SK-N-SH (cell line): ENCODE data around the gene LILRB5.

Experiments
- EP300 ChIP-seq, 2 experiments: IDR thresholded peaks; 2 replicates each; pipeline versions ENCODE4 v1.4.0 to v1.6.1; 2012; ENCODE audit warnings: borderline replicate concordance in 1 of 2, low read depth in 1 of 2, low read length in 1 of 2
- MEF2A ChIP-seq: IDR thresholded peaks from 2 replicates; pipeline ENCODE4 v1.4.0; 2012; ENCODE audit warnings: low read depth, borderline replicate concordance
- MXI1 ChIP-seq: IDR thresholded peaks from 2 replicates; pipeline ENCODE4 v1.6.1; 2012; ENCODE audit warnings: mild to moderate bottlenecking, low read depth, low read length, improper control_type of control experiment
- PBX3 ChIP-seq: IDR thresholded peaks from 2 replicates; pipeline ENCODE4; 2012
- POLR2AphosphoS5 ChIP-seq: IDR thresholded peaks from 2 replicates; pipeline ENCODE4 v1.6.1; 2012; ENCODE audit warnings: low read depth, low read length
- RAD21 ChIP-seq: IDR thresholded peaks from 2 replicates; pipeline ENCODE4 v1.6.1; 2012; ENCODE audit warnings: mild to moderate bottlenecking, low read length
- REST ChIP-seq: IDR thresholded peaks from 2 replicates; pipeline ENCODE4 v1.6.1; 2012; ENCODE audit warnings: mild to moderate bottlenecking, low read depth, low read length, moderate library complexity
- RFX5 ChIP-seq: IDR thresholded peaks from 2 replicates; pipeline ENCODE4 v1.6.1; 2012; ENCODE audit warnings: mild to moderate bottlenecking, improper control_type of control experiment, low read length
- TAF1 ChIP-seq: IDR thresholded peaks from 2 replicates; pipeline ENCODE4 v1.6.1; 2012; ENCODE audit warnings: low read depth, mild to moderate bottlenecking, low read length, moderate library complexity, borderline replicate concordance
- TF ChIP-seq, protein P1 (sequence below): fragments of 200-600 bp; sonication (generic); IDR thresholded peaks from 2 replicates; pipeline ENCODE4 v1.6.1; 2017; ENCODE audit warnings: antibody characterized with exemption, mild to moderate bottlenecking, moderate library complexity

DNA sequence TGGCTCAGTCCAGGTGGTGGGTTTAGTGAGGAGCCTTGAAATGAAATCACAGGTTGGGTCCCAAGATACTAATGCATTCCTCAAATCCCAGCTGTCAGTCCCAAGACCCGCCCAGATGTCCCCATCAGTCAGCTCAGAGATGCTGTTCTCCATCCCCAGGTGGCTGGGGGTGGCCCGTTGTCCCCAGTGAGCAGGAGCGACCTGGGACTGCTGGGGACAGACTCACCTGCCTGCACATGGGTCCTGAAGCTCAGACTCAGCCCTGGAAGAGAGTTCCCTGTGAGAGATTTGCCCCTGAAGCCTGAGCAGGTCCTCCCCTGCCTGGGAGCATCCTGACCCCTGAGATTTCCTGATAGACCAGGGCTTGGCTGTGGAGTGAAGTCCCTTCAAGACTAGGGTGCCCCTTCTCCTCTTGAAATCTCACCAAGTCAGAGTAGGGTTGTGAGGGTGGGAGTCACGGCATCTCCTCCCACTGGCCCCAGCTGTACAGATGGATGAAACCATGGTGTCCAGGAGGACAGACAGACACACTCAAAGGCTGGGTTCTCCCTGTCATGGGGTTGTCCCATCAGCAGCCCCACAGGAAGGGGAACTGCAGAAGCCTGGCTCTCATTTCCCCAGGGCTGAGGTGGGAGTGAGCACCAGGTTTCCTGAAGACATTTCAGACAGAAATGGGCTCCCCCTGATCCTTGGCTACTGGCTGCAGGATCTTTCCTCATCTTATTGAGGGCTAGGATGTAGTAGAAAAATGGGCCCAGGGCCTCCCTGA, 41.5 kb upstream of the LILRB5 start:
- TF ChIP-seq RFX5 (no peak), REST (no peak), MXI1 (no peak), POLR2AphosphoS5 (no peak), EP300 (IDR thresholded peaks at IDR 0.05; ENCODE audit: borderline replicate concordance in 1 of 2, low read depth in 1 of 2, low read length in 1 of 2) (no peak), RAD21 (no peak), MEF2A (no peak), TAF1 (no peak), PBX3 (no peak)
- TF ChIP-seq, protein P1, sequence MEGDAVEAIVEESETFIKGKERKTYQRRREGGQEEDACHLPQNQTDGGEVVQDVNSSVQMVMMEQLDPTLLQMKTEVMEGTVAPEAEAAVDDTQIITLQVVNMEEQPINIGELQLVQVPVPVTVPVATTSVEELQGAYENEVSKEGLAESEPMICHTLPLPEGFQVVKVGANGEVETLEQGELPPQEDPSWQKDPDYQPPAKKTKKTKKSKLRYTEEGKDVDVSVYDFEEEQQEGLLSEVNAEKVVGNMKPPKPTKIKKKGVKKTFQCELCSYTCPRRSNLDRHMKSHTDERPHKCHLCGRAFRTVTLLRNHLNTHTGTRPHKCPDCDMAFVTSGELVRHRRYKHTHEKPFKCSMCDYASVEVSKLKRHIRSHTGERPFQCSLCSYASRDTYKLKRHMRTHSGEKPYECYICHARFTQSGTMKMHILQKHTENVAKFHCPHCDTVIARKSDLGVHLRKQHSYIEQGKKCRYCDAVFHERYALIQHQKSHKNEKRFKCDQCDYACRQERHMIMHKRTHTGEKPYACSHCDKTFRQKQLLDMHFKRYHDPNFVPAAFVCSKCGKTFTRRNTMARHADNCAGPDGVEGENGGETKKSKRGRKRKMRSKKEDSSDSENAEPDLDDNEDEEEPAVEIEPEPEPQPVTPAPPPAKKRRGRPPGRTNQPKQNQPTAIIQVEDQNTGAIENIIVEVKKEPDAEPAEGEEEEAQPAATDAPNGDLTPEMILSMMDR: no peak
